ENCODE data around the gene AGMO. TPM values are rescaled to one million over a fixed set of nuclear protein-coding genes. Genes with fewer than 3 reads are reported as not detected.

The AGMO gene
- total RNA-seq, 4 donors from 2014 or later, result 0.27 to 0.77 (median 0.64) TPM; not detected in 1

DNA sequence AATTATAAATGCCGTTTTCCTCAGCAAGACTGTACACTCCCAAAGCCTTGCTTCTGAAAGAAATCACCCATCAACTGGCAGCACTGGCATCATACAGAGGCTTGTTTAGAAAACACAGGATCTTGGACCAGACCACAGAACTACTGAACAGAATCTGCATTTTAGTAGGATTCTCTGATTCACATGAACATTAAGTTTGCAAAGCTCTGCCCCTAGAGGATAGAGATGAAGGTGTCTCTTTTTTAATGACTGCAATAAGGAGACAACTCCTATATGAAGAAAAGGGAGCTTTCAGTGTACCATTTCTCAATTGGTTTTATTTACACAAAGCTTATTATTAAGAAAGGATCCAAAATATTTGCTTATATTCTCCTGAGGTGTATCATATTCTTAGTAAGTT is 172.7 kb downstream of the AGMO start:
- Histone ChIP-seq H3K9me3 (no peaks in the 10 kb centered on the region), H3K27me3 (no peaks in the 10 kb centered on the region), H3K27ac (no peak overlapping the region), H3K36me3 (no peaks in the 10 kb centered on the region), H3K4me1 (no peaks in the 10 kb centered on the region), H3K4me3 (no peak overlapping the region)
- TF ChIP-seq, protein P1, sequence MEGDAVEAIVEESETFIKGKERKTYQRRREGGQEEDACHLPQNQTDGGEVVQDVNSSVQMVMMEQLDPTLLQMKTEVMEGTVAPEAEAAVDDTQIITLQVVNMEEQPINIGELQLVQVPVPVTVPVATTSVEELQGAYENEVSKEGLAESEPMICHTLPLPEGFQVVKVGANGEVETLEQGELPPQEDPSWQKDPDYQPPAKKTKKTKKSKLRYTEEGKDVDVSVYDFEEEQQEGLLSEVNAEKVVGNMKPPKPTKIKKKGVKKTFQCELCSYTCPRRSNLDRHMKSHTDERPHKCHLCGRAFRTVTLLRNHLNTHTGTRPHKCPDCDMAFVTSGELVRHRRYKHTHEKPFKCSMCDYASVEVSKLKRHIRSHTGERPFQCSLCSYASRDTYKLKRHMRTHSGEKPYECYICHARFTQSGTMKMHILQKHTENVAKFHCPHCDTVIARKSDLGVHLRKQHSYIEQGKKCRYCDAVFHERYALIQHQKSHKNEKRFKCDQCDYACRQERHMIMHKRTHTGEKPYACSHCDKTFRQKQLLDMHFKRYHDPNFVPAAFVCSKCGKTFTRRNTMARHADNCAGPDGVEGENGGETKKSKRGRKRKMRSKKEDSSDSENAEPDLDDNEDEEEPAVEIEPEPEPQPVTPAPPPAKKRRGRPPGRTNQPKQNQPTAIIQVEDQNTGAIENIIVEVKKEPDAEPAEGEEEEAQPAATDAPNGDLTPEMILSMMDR (IDR thresholded peaks at IDR 0.05), result no peak
- TF ChIP-seq POLR2A (IDR thresholded peaks at IDR 0.05), result no peak
- no peak for TF ChIP-seq EP300 (IDR thresholded peaks at IDR 0.05)
- TF ChIP-seq POLR2AphosphoS5 (IDR thresholded peaks at IDR 0.05), result no peak
- no peak for ATAC-seq
- 83 to 100% methylated on average over 1 of the region's 1 CpG for WGBS, 2 donors (ENCODE audit: low coverage in 1 of 2)

GRCh38 chr7:15378494-15379145 is 183.2 kb downstream of the AGMO start:
- H3K9me3 ChIP-seq, result peaks cover 0 to 5% (median 0%) of the 10 kb centered on the region in 3 donors
- no peak overlapping the region for H3K4me3 ChIP-seq
- no peaks in the 10 kb centered on the region for H3K36me3 ChIP-seq
- H3K27me3 ChIP-seq, result no peaks in the 10 kb centered on the region
- H3K4me1 ChIP-seq, result no peaks in the 10 kb centered on the region
- H3K27ac ChIP-seq, result no peak overlapping the region
- TF ChIP-seq EP300 (IDR thresholded peaks at IDR 0.05) (no peak), POLR2A (IDR thresholded peaks at IDR 0.05) (no peak), POLR2AphosphoS5 (IDR thresholded peaks at IDR 0.05) (no peak)
- TF ChIP-seq, protein P1 (IDR thresholded peaks at IDR 0.05), result no peak
- no peak for ATAC-seq
- WGBS, 2 donors (ENCODE audit: low coverage in 1 of 2), result 100% methylated on average over 1 to 2 of the region's 2 CpGs

DNA sequence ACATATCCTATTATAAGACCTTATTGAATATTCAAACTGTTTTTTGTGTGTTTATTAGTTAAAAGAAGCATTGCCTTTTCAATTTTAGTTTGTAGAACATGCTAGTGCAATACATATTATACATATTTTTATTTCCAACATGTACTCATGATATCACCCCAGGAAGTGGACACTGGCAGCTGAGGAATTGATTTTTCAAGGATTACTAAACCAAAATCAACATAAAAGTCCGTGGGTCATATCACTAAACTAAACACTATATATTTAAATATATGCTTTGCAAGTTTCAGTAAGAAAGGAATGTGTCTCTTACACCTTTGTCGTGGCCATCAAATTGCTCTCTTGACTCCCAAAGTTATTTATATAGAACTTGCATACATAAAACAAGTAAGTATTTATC is 185.2 kb downstream of the AGMO start:
- peaks cover 0 to 5% (median 0%) of the 10 kb centered on the region in 3 donors for H3K9me3 ChIP-seq
- 83 to 88% methylated on average over 2 of the region's 2 CpGs for whole genome bisulfite sequencing, 2 donors (ENCODE audit: low coverage in 1 of 2)
- H3K36me3 ChIP-seq, result no peaks in the 10 kb centered on the region
- H3K27ac ChIP-seq, result no peak overlapping the region
- ATAC-seq, result no peak
- no peaks in the 10 kb centered on the region for H3K4me1 ChIP-seq
- TF ChIP-seq POLR2AphosphoS5 (IDR thresholded peaks at IDR 0.05) (no peak), EP300 (IDR thresholded peaks at IDR 0.05) (no peak), POLR2A (IDR thresholded peaks at IDR 0.05) (no peak)
- TF ChIP-seq, protein P1 (IDR thresholded peaks at IDR 0.05), result no peak
- H3K4me3 ChIP-seq, result no peak overlapping the region
- no peaks in the 10 kb centered on the region for H3K27me3 ChIP-seq

DNA sequence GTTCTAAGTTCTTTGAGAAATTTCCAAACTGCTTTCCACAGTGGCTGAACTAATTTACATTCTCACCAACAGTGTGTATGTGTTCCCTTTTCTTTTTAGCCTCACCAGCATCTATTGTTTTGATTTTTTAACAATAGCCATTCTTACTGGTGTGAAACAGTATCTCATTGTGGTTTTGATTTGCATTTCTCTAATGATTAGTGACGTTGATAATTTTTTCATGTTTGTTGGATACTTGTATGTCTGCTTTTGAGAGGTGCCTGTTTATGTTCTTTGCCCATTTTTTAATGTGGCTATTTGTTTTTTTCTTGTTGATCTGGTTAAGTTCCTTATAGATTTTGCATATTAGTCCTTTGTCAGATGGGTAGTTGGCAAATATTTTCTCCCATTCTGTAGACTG is 191.4 kb downstream of the AGMO start:
- H3K36me3 ChIP-seq, result no peaks in the 10 kb centered on the region
- H3K4me3 ChIP-seq, result no peak overlapping the region
- no peaks in the 10 kb centered on the region for H3K4me1 ChIP-seq
- TF ChIP-seq, protein P1 (IDR thresholded peaks at IDR 0.05), result no peak
- TF ChIP-seq POLR2AphosphoS5 (IDR thresholded peaks at IDR 0.05) (no peak), EP300 (IDR thresholded peaks at IDR 0.05) (no peak), POLR2A (IDR thresholded peaks at IDR 0.05) (no peak)
- ATAC-seq, result no peak
- no peaks in the 10 kb centered on the region for H3K9me3 ChIP-seq
- H3K27me3 ChIP-seq, result no peaks in the 10 kb centered on the region
- H3K27ac ChIP-seq, result no peak overlapping the region
- whole genome bisulfite sequencing, 2 donors (ENCODE audit: low coverage in 1 of 2), result 67 to 100% methylated on average over 1 of the region's 1 CpG

GRCh38 chr7:15368653-15369052 is 193.2 kb downstream of the AGMO start:
- TF ChIP-seq, protein P1 (IDR thresholded peaks at IDR 0.05), result no peak
- TF ChIP-seq POLR2A (IDR thresholded peaks at IDR 0.05) (no peak), POLR2AphosphoS5 (IDR thresholded peaks at IDR 0.05) (no peak), EP300 (IDR thresholded peaks at IDR 0.05) (no peak)
- H3K27ac ChIP-seq, result no peak overlapping the region
- ATAC-seq, result no peak
- no peaks in the 10 kb centered on the region for H3K9me3 ChIP-seq
- WGBS, 2 donors (ENCODE audit: low coverage in 1 of 2), result 67 to 93% methylated on average over 1 of the region's 1 CpG
- no peaks in the 10 kb centered on the region for H3K27me3 ChIP-seq
- H3K4me1 ChIP-seq, result no peaks in the 10 kb centered on the region
- H3K36me3 ChIP-seq, result no peaks in the 10 kb centered on the region
- H3K4me3 ChIP-seq, result no peak overlapping the region

Measured in gastroesophageal sphincter (tissue), 4 donors.